NCI-H146 (cell line): ENCODE results near the gene TMCC1.

Experiments
- DNase-seq: peaks from one replicate; lab custom pipeline; 2025; lab: John Stamatoyannopoulos, UW

TMCC1 gene

DNA sequence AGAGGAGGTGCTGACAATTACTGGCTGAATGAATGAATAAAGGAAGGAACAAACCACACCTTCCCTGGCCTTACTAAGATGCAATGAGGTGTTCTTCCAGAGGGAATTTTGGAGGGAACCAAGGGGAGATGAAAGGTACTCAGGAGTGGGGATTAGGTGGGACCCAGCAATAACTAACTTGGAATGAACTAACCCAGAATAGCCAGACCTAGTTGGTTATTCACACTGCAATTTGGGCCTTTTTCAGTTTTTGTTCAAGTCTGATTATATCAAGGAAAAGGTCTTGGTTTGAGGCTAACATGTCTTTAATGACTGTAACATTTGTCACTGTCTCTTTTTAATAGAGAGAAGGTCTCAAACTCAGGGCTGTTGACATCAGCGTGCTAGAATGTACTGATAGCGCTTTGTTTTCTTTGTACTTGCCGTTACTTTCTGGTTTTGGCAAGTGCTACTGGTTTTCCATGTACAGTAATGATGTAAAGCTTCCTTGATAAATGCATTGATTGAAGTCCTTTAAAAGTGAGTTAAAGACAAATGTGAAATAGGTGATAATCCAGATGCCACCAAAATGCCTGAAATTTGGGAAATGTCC is 283.8 kb downstream of the TMCC1 start:
- DNase-seq: no peak

- DNase-seq: no peak
Measured at GRCh38 chr3:129608936-129609590, 284.4 kb downstream of the TMCC1 start.

DNA sequence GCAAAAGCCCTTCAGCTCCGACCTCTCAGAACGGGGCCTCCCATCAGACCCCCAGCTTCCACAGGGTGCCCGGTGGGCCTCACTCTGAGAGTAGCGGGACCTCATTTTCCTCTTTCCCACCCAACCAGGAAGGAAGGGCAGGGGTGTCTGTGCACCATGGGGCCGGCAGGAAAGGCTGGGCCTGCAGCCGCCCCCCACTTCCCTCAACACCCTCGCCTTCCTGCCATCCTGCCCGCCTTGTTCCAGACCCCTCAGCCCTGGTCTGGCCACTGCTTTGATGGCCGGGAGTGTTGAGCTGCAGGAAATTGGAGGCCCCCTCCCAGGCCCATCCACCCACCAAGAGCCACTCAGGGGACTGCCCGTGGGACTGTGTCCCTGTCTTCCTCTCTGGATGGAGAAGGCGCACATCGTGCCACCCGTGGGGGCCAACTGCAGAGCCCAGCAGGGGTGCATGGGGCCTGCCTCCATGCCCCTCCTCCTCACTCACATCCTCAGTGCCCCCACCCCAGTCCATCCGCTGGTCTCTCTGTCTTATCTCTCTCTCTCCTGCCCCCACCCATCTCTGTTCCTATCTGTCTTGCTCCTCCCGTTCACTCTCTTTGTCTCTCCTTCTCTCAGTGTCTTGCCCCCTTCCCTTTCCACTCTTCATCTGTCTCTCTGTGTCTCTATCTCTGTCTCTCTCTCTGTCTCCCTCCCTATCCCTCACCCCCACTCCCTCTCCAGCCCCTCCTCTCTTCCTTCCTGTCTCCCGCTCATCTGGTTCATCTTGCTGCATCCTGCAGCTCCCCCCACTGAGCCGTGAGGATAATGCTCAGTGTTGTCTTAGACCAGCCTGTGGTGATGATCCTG is 285.2 kb downstream of the TMCC1 start:
- peak; percentile 52 for DNase-seq

DNA sequence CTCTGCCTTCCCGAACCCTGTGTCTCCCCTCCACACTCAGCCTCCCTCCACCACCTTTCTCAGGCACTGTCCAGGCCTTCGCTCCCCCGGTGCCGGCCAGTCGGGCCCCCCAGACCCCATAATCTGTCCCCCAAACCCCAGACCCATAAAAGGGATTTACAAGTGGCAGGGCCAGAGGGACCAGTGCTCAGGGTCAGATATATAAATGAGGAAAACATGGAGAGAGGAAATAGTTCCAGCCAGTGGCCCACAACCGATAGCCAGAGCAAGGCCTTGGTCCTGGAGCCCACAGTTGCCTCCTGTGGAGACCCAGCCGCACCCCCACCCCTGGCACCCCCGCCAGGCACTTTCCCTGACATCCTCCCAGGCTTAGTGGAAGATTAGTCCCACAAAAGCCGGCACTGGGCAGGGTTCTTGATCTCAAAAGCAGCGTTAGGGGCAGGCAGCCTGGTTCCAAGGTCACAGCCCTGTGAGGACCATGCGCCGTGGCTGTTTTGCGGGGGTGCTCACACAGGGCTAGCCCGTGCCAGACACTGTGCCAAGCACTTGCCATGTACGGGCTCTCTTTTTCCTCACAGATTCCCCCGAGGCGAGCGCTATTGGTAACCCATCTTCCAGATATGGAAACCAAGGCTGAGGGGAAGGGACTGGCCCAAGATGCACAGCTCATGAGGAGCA is 286.0 kb downstream of the TMCC1 start:
- no peak for DNase-seq

DNA sequence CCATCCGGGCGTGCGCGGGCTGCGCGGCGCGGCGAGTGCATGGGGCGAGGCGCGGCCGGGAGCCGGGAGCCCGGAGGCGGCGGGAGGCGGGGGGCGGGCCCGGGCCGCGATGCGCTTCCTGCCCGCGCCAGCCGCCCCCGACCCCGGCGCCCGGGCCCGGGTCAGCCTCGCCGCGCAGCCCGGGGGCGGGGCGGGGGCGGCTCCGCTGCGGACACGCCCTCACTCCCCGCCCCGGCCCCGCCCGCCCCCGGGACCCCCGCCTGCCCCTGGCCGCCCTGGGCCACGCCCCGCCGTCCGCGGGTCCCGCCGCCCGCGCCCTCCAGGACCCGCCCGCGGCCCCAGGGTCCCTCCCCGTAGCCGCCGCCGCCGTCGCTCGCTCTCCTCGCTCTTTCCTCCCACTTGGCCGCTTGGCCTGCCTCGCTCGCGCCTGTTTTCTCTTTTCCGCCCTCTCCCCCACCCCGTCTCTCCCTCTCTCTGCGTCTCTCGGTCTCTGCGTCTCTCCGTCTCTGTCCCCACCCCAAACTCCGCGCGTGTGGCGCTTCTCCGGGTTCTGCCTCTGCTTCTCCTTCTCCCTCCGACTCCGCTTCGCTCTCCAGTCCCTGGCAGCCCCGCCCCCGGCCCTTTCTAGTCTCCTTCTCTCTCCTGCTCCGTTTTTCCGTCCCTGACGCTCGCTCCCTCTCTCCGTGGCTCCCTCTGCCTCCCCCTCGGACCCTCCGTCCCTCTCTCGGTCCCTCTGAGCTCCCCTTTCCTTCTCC is 286.7 kb downstream of the TMCC1 start, which contains the start of gene PLXND1:
Gene PLXND1, minus strand, starts transcription at position 41 of the 755 bp plus-strand sequence. Its CDS starts 37 bp downstream, at position 4.
- peak; percentile 85 for DNase-seq

DNA sequence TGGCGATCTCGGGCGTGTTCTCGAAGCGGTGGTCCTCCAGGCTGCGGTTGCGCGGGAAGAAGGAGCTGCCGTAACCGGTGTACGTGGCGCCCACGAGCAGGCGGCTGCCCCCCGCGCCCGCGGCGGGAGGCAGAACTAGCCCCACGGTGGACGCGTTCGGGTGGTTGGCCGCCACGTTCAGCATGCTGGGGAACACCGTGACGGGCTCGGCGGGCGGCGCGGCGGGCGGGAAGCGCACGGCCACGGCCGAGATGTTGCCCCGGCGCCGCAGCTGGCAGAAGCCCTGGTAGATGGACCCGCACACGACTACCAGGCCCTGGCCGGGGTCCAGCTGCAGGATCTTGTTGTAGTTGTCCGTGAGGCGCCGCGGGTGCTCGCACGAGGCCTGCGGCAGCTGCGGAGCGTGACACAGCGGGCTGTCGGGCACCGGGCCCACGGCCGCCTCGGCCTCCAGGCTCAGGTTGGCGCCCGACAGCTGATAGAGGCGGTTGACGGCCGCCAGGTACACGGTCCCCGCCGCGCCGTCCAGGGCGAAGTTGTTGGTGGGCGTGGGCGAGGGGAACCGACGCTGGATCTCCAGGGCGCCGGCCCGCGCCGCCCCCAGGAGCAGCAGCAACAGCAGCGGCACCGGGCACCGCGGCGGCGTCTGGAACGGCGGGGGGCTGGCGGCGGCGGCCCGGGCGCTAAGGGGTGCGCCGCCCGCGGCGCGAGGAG is 287.4 kb downstream of the TMCC1 start:
- peak; percentile 78 for DNase-seq

DNA sequence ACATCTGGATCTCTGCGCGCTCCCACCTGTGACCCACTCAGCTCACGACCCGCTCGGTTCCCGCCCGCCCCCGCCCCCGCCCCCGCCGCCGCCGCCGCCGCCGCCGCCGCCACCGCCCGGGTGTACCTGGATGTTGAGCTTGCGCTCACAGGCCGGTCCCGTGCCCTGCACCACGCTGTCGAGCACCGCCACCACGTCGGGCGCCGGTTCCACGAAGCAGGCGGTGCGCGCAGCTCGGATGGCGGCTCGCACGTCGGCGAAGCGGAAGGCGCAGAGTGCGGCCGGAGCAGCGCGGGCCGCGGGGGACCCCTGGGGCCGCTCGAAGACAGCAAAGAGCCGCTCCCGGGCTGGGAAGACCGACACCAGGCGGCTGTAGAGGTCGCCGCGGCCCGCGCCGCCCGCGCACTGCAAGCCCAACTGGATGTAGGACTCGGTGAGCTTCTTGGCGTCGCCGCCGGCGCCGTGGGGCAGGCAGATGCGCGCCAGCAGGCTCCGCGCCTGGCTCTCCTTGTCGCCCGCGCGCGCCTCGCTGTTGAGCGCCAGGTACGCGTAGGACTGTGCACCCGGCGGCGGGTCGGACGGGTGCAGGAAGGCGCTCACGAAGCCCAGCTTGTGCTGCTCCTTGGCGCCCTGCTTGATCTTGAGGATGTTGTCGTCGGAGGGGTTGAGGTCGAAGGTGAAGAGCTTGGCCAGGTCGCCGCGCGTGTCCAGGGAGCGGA is 288.1 kb downstream of the TMCC1 start:
- DNase-seq: peak; percentile 78

GRCh38 chr3:129604767-129605166 is 288.7 kb downstream of the TMCC1 start:
- DNase-seq: peak; percentile 37

DNA sequence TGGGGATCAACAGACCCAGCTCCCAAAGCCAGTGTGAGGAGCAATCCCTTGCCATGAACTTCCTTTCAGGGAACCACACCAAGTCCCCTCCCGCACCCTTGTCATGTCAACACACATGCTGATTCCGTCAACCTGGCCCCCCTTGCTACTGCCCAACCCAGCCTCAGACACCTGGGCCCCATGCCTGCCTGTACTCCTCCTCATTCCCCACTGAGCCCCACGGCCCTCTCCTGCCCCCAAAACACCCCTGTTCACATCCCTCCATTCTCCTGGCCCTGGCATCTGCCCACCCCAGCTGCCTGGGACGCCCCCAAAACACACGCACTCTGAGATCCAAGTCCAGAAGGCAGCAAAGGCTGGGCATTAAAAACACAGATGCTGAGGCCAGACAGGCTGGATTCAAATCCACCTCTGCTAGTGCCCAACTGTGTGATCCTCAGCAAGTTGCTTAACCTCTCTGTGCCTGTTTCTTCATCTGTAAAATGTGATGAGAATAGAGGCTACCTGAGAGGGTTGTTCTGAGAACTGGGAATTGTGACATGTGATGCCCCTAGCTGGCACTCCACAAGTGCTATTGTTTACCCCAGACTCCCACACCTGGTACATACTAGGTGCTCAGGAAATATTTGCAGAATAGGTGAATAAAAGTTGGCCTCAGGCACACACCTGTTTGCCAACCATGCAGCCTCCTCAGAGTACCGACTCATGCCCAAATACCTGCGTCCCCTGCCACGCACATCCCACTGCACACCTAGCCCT is 289.3 kb downstream of the TMCC1 start:
- no peak for DNase-seq

DNA sequence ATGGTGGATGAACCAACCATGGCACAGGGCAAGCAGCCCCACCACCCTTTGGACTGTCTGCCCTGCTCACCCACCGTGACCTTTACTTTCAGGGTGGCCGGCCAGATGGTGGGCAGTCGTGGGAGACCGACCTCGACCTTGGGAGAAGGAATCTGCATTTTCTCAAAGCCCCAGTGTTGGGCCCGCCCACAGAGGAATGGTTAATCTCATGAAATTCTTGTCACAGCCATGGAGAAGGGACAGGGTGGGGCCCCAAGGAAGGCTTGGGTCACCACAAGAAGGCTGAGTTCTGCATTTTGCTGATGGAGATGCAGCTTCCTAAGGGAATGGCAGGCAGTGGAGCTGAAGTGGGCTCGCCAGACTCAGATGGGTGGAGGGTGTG is 290.0 kb downstream of the TMCC1 start:
- DNase-seq: no peak

DNA sequence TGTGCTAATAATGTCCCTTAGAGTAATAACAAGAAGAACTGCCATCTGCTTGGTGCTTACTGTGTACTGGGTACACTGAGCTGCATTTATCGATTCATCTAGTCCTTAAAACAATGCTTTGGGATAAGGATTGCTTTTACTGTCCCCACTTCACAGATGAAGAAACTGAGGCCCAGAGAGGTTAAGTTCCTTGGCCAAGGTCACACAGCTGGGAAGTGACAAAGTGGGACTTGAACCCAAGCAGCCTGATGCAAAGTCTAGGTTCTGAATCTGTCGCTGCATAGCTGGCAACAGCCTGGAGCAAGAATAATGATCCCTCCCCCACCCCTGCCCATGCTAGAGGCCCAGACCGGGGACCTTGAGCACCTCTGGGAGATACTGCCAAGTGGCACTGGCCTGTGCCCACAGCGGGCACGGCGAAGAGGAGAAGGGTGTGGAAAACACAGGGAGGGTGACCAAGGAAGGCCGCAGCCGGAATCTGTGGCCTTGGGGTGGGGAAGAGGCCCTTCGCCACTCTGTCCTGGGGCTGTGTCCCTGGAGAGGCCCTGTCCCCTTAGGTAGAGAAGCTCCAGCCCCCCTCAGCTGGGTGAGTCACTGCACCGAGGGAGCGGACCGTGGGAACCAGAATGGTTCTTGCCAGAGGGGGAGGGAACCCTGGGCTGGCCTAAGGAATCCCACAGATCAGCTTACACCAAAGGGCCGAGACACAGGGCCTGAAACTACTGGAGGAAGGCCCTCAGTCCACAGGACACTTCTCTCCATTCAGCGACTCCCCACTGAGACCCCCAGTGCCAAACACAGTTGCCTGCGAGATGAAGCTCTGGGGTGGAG is 290.6 kb downstream of the TMCC1 start:
- no peak for DNase-seq

- no peak for DNase-seq
Measured at GRCh38 chr3:129602309-129602708, 291.2 kb downstream of the TMCC1 start.

DNA sequence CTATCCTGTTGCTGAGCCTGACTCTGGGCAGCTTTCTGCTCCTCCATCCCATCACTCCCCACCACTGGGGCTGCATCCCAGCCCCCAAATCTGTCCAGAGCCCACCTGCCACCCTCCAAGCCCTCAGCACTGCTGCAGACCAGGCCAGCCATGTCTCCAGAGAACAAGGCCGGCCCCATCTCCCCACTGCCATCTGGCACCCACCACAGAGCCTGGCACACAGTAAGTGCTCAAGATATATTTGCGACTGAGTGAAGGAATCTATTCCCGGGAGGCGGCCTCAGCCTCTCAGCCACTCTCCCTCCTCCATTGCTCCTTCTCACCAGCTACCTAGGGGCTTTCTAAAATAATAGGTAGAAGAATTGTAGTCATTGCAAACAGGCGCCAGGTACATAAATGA is 291.8 kb downstream of the TMCC1 start:
- no peak for DNase-seq

DNA sequence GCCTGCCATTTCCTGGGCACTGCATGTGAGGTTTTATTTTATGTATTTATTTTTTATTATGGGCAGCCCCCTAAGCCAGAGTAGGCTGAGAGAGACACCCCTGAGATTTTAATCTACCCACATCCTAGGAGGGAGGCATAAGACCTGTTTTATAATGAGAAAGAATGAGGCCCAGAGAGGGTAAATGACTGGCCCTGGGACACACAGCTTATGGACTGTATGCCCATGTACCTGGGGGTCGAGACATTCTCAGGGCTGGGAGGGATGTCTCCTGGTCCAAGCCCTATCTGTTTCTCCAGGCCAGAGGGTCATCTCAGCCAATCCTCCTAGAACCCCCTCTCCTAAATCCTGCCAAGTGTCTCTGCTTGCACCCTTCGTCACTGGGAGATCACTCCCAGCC is 293.2 kb downstream of the TMCC1 start:
- no peak for DNase-seq

GRCh38 chr3:129599607-129600006 is 293.9 kb downstream of the TMCC1 start:
- no peak for DNase-seq

DNA sequence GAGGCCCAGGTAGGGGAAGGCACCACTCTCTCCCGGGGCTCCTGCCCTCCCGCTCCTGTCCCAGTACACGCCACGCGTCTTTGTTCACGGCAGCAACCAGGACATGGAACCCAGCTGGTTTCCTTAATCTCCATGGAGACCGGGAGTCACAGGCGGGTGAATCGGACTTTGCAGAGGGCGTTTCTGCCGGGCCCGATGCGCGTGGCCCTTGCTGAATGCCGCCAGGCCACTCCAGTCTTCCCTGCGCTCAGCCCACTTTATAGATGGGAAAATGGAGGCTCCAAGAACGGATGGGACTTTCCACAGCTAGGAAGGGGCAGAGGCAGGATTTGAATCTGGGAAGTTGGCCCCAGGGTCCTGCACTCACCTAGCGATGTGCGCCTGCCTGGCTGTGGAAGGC is 294.4 kb downstream of the TMCC1 start:
- no peak for DNase-seq

GRCh38 chr3:129598484-129598883 is 295.0 kb downstream of the TMCC1 start:
- no peak for DNase-seq

- no peak for DNase-seq
Measured at GRCh38 chr3:129598000-129598381, 295.5 kb downstream of the TMCC1 start.
